NOMO-1 (cell line): Measurements from ENCODE around the gene GALNS.
"Not testable (repeated sequence)": the region's sequence is repeated elsewhere in the genome, so short reads cannot be mapped to it uniquely, and the experiment has no call there.

Experiments used
- DNase-seq, 2 experiments: peaks; one replicate each; lab custom pipeline; 2025; ENCODE audit not compliant: unreplicated experiment in 2 of 2; lab: John Stamatoyannopoulos, UW

Gene GALNS

DNA sequence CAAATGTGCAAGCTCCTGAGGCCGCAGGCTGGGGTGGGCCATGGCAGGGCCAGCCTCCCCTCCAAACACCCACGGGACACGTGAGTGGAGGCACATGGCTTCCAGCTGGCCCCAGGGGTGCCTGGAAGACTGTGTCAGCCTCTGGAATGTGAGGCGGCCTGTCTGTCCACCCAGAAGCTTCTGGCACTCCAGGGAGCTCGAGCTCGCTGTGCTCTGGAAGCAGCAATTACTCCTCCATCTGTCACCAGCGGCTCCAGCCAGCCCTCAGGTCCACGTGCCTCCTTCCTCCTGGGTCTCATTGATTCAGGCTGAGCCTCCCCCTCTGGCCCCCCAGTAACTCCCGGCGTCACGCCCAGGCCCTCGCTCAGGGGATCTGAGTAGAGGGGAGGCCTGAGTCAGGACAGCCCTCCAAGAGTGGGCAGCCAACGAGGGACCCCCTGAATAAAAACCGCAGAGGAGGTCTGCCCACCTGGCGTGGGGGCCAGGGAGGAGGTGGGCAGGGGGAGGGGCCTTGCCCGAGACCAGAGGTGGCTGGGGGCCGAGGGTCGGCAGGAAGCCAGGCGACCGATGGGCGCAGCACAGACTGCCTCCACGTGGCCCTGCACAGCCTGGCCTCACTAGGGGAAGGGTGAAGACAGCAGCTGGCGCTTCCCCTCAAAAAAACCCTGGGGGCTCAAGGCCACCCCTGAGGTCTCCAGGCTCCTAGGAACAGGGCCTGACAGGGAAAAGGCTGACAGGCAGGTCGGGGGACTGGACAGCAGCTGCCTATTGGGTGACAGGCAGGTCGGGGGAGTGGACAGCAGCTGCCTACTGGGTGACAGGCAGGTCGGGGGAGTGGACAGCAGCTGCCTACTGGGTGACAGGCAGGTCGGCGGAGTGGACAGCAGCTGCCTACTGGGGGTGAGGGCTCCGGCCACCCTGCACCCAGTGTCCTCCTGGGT, 83.6 kb downstream of the GALNS start:
- no peak for DNase-seq

DNA sequence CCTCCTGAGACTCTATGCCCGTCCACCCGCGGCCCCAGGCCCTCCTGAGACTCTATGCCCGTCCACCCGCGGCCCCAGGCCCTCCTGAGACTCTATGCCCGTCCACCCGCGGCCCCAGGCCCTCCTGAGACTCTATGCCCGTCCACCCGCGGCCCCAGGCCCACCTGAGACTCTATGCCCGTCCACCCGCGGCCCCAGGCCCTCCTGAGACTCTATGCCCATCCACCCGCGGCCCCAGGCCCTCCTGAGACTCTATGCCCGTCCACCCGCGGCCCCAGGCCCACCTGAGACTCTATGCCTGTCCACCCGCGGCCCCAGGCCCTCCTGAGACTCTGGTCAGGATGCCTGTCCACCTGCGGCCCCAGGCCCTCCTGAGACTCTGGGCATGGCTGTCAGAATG, 85.0 kb downstream of the GALNS start:
- not testable (repeated sequence) for DNase-seq

DNA sequence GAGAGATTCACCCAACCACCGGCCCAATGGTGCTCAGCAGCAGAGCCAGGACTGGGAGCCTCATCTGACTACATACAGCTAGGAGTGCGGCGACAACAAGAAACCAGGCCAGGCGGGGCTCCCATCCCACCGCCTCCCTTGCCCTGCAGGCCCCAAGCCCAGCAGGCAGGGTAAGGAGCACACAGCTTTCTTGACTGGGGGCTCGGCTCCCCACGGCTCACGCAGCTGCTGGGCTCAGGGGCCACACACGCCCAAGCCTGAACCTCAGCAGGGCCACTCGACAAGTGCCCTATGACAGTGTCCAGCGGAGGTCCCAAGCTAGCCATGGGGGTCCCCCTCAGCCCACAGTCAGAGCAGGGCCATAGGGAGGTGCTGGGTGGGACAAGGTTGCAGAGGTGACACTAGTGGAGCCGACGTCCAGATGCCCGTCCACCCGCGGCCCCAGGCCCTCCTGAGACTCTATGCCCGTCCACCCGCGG, 85.4 kb downstream of the GALNS start:
- no peak for DNase-seq

DNA sequence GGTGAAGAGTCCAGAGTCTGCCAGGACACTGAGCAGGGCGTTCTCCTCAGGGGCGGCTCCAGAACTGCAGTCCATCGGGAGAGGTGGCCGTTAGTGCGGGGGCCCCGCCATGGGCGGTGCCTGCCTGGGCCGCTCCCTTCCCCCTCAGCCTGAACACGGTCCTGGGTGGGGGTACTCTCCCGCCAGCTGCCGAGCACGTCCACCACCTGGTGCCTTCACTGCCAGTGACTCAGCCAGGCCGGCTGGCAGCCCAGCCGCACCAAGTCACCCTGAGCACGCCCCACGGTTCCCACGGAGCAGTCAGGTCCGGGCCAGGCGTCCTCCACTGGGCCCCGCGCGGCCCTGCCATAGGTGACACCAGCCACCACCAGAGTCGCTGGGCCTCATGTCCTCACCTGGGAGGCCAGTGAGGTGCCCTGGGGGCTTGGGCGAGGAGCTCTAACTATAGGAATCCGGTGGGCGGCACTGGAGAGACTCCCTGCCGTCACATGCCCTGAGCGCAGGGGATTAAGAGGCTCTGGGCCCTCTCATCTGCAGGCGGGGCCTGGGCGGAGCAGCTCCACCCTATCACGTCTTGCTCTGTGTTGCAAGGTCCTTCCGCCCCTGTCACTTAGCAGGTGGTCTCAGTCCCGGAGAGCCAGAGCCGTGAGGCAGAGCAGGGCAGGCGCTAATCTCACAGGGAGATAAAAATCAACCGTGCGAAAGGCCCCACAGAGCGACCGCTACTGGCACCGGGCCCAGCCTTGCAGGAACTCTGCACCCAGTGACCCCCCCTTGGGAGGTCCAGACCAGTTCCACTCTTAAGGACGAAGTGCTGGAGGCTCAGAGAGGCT, 86.1 kb downstream of the GALNS start:
- DNase-seq = no peak

DNA sequence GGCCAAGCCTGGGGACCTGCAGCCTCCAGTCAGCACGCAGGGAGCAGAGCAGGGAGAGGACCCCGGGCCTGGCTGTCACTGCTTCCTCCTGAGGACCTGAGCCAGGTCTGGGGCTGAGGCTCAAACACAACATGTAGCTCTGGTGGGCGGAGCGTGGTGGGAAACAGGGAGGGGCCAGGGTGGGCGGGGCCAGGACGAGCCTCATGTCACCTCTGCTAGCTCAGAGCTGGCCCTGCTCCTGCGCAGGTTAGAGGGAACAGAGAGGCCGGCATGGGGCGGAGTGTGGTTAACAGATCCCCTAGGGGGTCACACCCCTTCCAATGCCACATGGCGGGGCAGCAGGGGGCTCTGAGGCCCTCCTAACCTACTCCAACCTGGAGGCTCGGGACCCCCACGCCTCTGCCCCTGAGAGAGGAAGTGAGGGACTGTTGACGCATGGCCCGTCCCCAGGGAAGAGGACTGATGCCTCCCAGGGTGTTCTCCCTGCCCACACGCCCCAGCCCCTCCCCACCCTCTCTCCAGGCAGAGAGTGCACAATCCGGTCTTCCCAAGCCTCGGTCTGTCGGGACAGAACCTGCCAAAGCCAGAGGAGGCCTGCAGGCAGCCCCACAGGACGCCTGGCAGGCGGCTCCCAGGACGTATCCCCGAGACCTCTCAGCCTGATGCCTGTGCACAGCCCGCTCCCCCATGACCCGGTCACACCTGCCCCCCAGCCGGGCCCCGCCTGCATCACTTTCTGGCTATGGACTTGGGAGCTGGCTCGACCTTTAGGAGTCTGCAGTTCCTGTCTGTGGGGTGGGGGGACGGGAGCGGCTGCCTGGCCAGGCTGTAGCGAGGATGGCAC, 86.9 kb downstream of the GALNS start:
- DNase-seq = no peak

DNA sequence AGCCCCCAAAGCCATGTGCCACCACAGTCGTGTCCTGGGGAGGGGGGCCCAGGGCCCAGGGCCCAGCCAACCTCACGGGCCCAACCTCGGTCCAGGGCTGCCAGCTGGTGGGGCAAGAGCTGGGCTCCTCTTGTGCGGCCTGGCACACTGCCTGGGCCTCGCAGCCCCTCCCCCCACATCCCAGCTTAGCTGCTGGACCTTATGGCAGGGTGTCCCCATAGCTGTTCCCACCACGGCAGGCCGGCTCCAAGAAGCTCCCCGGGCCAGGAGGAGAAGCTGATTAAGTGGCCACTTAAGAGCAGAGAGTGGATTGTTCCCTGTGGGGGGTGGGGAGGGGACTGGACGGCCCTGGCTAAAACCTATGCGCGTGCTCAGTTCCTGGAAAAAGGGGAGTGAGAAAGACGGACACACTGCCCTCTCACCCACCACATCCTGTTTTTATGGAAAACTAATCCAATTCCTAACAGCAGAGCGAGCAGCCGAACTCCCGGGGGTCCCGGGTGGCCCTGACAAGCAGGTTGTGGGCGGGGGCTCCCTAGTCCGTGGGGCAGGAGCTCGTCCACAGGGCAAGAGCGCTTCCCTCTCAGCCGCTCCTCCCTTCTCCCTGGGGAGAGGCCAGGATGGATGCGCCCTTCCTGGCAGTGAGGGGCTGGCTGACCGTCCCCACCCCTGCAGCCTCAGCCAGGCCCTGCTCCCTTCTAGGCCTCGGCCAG, 88.5 kb downstream of the GALNS start:
- no peak for DNase-seq

DNA sequence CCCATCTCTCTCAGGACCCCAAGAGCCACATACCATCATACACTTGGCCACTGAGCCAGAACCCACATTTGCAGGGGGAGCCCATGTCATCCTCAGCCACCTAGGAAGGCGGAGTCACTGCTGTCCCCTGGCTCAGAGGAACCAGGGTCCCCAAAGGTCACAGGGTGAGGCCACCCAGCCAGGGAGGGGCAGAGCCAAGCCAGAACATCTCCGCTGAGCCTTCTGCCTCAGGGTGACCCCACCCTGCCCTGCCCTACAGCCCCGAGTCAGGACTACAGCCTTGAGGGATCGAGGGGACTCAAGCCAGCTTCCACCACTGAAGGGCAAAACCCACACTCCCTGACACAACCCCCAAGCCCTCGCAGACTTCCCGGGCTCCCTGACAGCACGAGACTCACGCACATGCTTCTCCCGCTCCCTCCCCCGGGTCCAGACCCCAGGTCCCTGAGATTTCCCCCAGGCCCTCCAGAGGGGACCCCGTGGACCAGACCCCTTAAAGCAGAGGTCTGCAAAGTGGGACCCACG, 89.1 kb downstream of the GALNS start:
- DNase-seq = no peak

DNA sequence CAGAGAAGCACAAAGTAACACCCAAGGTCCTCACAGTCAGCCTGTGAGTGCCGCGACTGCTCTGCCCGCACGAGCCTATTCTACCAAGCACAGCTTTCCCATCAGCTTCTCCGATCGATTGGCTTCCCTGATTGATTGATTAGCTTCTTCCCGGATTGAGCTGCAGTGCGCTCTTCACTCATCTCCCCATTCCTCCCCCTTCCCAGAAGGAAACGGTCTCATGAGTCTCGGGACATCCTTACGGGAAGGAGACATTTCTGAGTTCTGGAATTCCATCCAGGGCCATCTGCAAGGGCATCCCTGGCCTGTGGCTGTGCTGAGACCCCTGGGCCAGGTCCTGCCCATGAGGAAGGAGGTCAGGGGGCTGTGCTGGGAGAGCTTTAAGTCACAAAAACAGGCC, 89.8 kb downstream of the GALNS start:
- no peak for DNase-seq

DNA sequence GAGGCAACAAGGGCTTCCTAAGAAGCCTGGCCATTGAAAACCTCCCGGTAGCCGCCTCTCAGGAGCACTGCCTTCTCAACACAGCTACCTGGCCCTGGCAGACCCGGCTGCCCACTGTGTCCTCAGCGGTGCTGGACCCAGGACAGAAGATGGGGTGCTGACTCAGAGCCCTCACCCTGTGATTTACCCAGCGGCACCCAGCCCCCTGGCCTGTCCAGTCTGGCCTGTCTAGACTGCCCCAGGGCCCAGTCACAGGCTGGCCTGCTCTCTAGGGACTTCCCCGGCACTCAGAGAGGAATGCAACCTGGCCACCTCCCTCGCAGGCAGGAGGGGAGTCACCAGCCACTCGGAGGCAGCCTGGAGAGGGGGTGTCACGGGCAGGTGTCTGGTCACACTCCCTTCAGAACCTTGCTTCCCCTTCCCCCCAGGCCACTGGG, 91.8 kb downstream of the GALNS start:
- DNase-seq = no peak

- DNase-seq = no peak
Observed at GRCh38 chr16:88764080-88764479, 92.7 kb downstream of the GALNS start.
